Measurements from ENCODE around the gene BCL11A.
"Not testable (repeated sequence)": the region's sequence is repeated elsewhere in the genome, so short reads cannot be mapped to it uniquely, and the experiment has no call there.

BCL11A gene

DNA sequence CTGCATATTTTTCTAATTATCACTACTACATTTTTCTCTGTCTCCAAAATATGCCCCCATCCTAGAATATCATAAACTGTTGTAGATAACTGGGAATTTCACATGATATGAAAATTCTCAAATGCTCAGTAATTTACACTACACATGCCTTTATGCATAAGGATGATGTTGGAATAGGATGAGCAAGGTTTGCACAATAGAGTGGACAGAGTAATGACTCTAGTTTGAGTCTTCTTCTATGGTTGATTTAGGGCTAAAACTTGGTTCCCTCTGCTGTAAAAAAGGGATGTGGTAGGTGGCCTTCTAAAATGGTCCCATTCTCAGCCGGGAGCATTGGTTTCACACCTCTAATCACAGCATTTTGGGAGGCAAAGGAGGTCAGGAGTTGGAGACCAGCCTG, 129.9 kb downstream of the BCL11A start:
- no peaks in the 10 kb centered on the region for H3K27me3 ChIP-seq (replicated peaks; ENCODE audit: control insufficient read depth, insufficient read depth, low read length)
- TF ChIP-seq, protein P1, sequence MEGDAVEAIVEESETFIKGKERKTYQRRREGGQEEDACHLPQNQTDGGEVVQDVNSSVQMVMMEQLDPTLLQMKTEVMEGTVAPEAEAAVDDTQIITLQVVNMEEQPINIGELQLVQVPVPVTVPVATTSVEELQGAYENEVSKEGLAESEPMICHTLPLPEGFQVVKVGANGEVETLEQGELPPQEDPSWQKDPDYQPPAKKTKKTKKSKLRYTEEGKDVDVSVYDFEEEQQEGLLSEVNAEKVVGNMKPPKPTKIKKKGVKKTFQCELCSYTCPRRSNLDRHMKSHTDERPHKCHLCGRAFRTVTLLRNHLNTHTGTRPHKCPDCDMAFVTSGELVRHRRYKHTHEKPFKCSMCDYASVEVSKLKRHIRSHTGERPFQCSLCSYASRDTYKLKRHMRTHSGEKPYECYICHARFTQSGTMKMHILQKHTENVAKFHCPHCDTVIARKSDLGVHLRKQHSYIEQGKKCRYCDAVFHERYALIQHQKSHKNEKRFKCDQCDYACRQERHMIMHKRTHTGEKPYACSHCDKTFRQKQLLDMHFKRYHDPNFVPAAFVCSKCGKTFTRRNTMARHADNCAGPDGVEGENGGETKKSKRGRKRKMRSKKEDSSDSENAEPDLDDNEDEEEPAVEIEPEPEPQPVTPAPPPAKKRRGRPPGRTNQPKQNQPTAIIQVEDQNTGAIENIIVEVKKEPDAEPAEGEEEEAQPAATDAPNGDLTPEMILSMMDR (IDR thresholded peaks at IDR 0.05; ENCODE audit: insufficient read depth, low read length, poor library complexity, severe bottlenecking), result no peak
- no peak for DNase-seq (ENCODE audit: extremely low read depth, insufficient read length)
- H3K36me3 ChIP-seq (ENCODE audit: control insufficient read depth, insufficient read depth, low read length), result no peaks in the 10 kb centered on the region
- no peak overlapping the region for H3K4me3 ChIP-seq (replicated peaks; ENCODE audit: low read depth, low read length)

DNA sequence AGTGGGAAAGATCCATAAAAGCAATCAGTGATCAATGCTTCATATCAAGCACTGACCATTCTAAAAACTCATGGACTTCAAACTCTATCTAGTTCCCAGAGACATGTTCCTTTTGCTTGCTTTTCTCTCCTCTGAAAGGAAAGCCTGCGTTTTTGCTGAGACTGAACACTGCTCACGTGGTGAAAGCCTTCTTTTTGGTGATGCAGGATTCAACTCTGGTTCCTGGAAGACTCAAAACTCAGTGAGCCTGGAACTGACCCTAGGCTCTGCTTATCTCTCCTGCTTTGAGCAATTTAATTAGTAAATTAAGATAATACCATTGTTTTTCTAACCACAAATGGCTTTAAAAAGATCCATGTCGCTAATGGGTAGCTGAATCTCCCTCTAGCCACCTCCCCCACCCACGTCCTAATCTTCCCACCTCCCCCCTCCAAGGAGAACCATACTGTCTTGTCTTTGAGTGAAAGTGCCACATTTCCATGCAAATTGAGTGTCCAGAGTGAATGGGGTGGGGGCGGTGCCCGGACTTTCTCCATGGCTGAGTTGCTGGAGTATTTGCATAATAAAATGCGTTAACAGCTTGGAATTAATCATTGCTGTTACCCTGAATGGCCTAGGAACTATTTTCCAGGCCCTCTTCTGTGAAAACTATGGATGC, 130.5 kb downstream of the BCL11A start:
- no peak overlapping the region for H3K4me3 ChIP-seq (replicated peaks; ENCODE audit: low read depth, low read length)
- TF ChIP-seq, protein P1 (IDR thresholded peaks at IDR 0.05; ENCODE audit: insufficient read depth, low read length, poor library complexity, severe bottlenecking), result no peak
- H3K27me3 ChIP-seq (replicated peaks; ENCODE audit: control insufficient read depth, insufficient read depth, low read length), result no peaks in the 10 kb centered on the region
- H3K36me3 ChIP-seq (ENCODE audit: control insufficient read depth, insufficient read depth, low read length), result no peaks in the 10 kb centered on the region
- DNase-seq (ENCODE audit: extremely low read depth, insufficient read length), result no peak

DNA sequence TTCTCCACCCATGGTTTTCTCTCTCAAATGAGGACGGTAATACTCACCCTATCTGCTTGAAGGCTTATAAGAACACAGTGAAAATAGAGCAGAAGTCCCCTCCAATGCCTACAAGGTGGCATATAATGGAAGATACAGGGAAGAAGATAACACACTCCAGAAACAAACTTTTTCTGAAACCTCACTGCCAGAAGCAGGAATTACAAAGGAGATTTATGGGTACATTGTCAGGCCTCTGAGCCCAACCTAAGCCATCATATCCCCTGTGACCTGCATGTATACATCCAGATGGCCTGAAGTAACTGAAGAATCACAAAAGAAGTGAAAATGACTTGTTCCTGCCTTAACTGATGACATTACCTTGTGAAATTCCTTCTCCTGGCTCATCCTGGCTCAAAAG, 136.2 kb downstream of the BCL11A start:
- H3K36me3 ChIP-seq (ENCODE audit: control insufficient read depth, insufficient read depth, low read length); H3K4me3 ChIP-seq (replicated peaks; ENCODE audit: low read depth, low read length); H3K27me3 ChIP-seq (replicated peaks; ENCODE audit: control insufficient read depth, insufficient read depth, low read length); DNase-seq (ENCODE audit: extremely low read depth, insufficient read length): not testable (repeated sequence)

DNA sequence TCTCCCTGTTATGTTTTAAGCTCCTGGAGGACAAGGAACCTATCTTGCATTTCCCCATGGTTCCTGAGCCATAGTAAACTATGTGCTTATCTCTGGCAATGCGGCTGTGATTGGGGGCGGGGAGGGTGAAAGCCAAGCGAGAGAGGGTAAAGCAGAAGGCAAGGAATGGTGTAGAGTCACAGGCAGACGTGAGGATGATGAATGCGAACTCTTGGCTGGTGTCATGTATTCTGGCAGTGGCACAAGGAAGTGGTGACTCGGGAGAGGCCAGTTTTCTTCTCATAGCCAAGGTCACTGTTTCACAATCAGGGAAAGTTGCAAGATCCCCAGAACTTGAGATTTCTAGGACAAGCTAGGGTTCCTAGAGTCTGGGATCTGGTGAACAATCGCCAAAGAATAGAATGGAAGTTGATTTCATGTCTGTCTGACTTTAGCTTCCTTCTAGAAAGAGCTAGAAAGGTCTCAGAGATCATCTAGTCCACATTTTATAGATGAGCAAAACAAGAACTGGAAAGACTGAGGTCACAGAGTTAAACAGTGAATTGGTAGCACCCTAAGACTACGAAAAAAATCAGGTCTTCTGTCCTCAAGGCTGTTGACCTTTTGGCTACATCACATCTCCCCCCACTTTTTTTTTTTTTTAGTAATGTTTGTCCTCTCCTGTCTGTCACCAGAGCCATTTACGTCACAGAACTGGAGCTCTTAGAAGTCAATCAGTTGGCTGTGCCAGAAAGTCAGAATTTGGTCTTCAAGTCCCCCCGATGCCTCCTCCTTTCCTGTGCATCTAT, 137.0 kb downstream of the BCL11A start:
- DNase-seq (ENCODE audit: extremely low read depth, insufficient read length), result no peak
- TF ChIP-seq, protein P1 (IDR thresholded peaks at IDR 0.05; ENCODE audit: insufficient read depth, low read length, poor library complexity, severe bottlenecking), result no peak
- Histone ChIP-seq H3K27me3 (replicated peaks; ENCODE audit: control insufficient read depth, insufficient read depth, low read length) (no peaks in the 10 kb centered on the region), H3K4me3 (replicated peaks; ENCODE audit: low read depth, low read length) (no peak overlapping the region), H3K36me3 (ENCODE audit: control insufficient read depth, insufficient read depth, low read length) (no peaks in the 10 kb centered on the region)

DNA sequence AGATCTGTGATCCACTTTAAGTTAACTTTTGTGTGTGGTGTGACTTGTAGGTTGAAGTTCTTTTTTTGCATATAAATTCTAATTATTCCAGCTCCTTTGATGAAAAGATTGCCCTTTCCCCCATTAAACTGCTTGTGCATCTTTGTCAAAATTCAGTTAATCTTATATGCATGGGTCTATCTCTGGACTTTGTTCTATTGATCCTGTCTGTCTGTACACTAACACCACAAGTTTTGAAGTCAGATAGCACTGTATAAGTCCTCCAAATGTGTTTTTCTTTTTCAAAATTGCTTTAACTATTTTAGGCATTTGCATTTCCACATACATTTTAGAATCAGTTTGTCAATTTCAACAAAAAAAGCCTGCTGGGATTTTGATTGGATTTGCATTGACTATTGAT, 137.6 kb downstream of the BCL11A start:
- TF ChIP-seq, protein P1 (IDR thresholded peaks at IDR 0.05; ENCODE audit: insufficient read depth, low read length, poor library complexity, severe bottlenecking), result no peak
- H3K4me3 ChIP-seq (replicated peaks; ENCODE audit: low read depth, low read length), result no peak overlapping the region
- H3K36me3 ChIP-seq (ENCODE audit: control insufficient read depth, insufficient read depth, low read length), result no peaks in the 10 kb centered on the region
- no peak for DNase-seq (ENCODE audit: extremely low read depth, insufficient read length)
- no peaks in the 10 kb centered on the region for H3K27me3 ChIP-seq (replicated peaks; ENCODE audit: control insufficient read depth, insufficient read depth, low read length)

DNA sequence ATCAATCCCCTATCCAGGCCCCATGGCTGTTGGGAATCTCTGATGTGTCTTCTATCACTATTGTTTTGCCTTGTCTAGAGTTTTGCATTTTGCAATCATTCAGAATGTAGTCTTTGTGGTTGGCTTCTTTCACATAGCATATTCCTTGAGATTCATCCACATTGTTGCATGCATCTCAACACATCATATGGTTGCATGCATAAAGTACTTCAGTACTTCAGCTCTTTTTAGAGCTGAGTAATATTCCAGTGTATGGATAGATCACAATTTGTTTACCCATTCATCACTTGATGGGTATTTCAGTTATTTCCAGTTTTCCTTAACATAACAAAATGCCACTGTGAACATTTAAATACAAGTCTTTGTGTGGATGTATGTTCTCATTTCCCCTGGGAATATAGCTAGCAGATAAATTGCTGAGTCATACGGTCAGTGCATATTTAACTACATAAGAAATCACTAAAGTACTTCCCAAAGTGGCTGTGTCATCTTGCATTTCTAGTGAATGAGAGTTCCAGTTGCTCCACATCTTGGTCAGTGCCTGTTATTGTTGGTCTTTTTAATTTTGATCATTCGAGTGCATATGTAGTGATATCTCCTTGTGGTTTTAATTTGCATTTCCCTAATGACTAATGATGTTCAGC, 138.8 kb downstream of the BCL11A start:
- no peak for DNase-seq (ENCODE audit: extremely low read depth, insufficient read length)
- H3K27me3 ChIP-seq (replicated peaks; ENCODE audit: control insufficient read depth, insufficient read depth, low read length), result no peaks in the 10 kb centered on the region
- TF ChIP-seq, protein P1 (IDR thresholded peaks at IDR 0.05; ENCODE audit: insufficient read depth, low read length, poor library complexity, severe bottlenecking), result no peak
- H3K4me3 ChIP-seq (replicated peaks; ENCODE audit: low read depth, low read length), result no peak overlapping the region
- H3K36me3 ChIP-seq (ENCODE audit: control insufficient read depth, insufficient read depth, low read length), result no peaks in the 10 kb centered on the region

All from GM06990 (cell line).